Testis (tissue), 3 donors: ENCODE results near the gene SULT2B1. TPM values are rescaled to one million over a fixed set of nuclear protein-coding genes. Genes with fewer than 3 reads are reported as not detected.
"Not testable (repeated sequence)": the region's sequence is repeated elsewhere in the genome, so short reads cannot be mapped to it uniquely, and the experiment has no call there.

ENCODE experiments used
- DNase-seq: peaks from one replicate; pipeline ENCODE4 v3.0.0-alpha.2; 2019
- H3K27ac ChIP-seq, 2 donors: fragments of 200-600 bp; sonication (generic); one replicate each; pipeline ENCODE4 v1.5.1; 2019
- H3K27me3 ChIP-seq: fragments of 200-600 bp; sonication (generic); one replicate; pipeline ENCODE4 v1.5.1; 2019
- H3K36me3 ChIP-seq: fragments of 200-600 bp; sonication (generic); one replicate; pipeline ENCODE4 v1.5.1; 2017; ENCODE audit warnings: low read depth; ENCODE audit errors: missing control alignments
- H3K4me1 ChIP-seq: fragments of 200-600 bp; sonication (generic); one replicate; pipeline ENCODE4 v1.5.1; 2019
- H3K4me3 ChIP-seq, 2 donors: fragments of 200-600 bp; sonication (generic); one replicate each; pipeline ENCODE4 v1.5.1; 2017 to 2019
- H3K9me3 ChIP-seq: fragments of 200-600 bp; sonication (generic); one replicate; pipeline ENCODE4 v1.5.1; 2017
- POLR2A ChIP-seq: fragments of 450-650 bp; IDR thresholded peaks from one replicate; pipeline ENCODE4 v1.6.1; 2017; ENCODE audit warnings: antibody characterized with exemption, mild to moderate bottlenecking, moderate library complexity
- WGBS, 2 donors: methylation state at CpG; one replicate each; pipeline ENCODE4 v1.1.5; 2018; 5-methylcytosine and 5-hydroxymethylcytosine counted together
- intact Hi-C: fragments of 100-400 bp; cut with DNase I; formaldehyde crosslinking; loops from one replicate; pipeline ENCODE4 v1.15.1; 2023; ENCODE audit warnings: low total_unique reads
- polyA plus RNA-seq: library from polyadenylated mRNA; stranded (reverse); fragments of 350-450 nt; fragmentation: Illumina TruSeq; extraction: RNeasy Lipid Tissue Mini Kit (QIAGEN cat#74804); gene quantifications from one replicate; pipeline ENCODE4 v1.2.3, GENCODE V29; 2014; ENCODE audit warnings: low read depth, low replicate concordance; ENCODE audit not compliant: insufficient read depth
- total RNA-seq, 2 donors: library from RNA; depleted of rRNA; stranded (reverse); fragments of >200 nt; gene quantifications; one replicate each; pipeline ENCODE4 v1.2.3, GENCODE V29; 2016
- TF ChIP-seq, protein P1 (sequence below), 3 experiments: fragments of 450-650 bp in 2 of 3; fragments of 200-600 bp in 1 of 3; sonication (generic) in 1 of 3; IDR thresholded peaks; one replicate each; pipeline ENCODE4 v1.5.1; 2016 to 2019; ENCODE audit warnings: antibody characterized with exemption in 3 of 3, mild to moderate bottlenecking in 2 of 3, moderate library complexity in 1 of 3

SULT2B1 gene
- total and polyA plus RNA-seq, 3 donors from 2014 or later = 1.0 to 1.4 (median 1.1) TPM

DNA sequence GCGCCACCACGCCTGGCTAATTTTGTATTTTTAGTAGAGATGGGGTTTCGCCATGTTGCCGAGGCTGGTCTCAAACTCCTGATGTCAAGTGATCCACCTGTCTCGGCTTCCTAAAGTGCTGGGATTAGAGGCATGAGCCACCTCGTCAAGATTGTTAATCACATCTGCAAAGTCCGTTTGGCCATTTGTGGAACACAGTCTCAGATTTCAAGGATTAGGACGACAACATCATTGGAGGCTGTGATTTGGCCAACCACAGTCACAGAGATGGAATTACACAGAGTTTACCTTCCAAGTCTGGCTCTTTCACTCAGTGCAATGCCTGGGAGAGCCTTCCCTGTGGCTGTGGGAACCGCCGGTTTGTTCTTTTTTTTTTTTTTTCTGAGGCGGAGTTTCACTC, 17.8 kb downstream of the SULT2B1 start:
- WGBS, 2 donors = 62 to 63% methylated on average over 11 of the region's 11 CpGs
- Histone ChIP-seq H3K4me1 (peaks cover 5% of the 10 kb centered on the region), H3K27ac (no peak overlapping the region), H3K9me3 (no peaks in the 10 kb centered on the region), H3K27me3 (no peaks in the 10 kb centered on the region), H3K4me3 (no peak overlapping the region), H3K36me3 (no peaks in the 10 kb centered on the region)
- intact Hi-C loops = no loop called here
- DNase-seq = no peak
- TF ChIP-seq, protein P1, sequence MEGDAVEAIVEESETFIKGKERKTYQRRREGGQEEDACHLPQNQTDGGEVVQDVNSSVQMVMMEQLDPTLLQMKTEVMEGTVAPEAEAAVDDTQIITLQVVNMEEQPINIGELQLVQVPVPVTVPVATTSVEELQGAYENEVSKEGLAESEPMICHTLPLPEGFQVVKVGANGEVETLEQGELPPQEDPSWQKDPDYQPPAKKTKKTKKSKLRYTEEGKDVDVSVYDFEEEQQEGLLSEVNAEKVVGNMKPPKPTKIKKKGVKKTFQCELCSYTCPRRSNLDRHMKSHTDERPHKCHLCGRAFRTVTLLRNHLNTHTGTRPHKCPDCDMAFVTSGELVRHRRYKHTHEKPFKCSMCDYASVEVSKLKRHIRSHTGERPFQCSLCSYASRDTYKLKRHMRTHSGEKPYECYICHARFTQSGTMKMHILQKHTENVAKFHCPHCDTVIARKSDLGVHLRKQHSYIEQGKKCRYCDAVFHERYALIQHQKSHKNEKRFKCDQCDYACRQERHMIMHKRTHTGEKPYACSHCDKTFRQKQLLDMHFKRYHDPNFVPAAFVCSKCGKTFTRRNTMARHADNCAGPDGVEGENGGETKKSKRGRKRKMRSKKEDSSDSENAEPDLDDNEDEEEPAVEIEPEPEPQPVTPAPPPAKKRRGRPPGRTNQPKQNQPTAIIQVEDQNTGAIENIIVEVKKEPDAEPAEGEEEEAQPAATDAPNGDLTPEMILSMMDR (IDR thresholded peaks at IDR 0.05) = no peak
- no peak for TF ChIP-seq POLR2A

DNA sequence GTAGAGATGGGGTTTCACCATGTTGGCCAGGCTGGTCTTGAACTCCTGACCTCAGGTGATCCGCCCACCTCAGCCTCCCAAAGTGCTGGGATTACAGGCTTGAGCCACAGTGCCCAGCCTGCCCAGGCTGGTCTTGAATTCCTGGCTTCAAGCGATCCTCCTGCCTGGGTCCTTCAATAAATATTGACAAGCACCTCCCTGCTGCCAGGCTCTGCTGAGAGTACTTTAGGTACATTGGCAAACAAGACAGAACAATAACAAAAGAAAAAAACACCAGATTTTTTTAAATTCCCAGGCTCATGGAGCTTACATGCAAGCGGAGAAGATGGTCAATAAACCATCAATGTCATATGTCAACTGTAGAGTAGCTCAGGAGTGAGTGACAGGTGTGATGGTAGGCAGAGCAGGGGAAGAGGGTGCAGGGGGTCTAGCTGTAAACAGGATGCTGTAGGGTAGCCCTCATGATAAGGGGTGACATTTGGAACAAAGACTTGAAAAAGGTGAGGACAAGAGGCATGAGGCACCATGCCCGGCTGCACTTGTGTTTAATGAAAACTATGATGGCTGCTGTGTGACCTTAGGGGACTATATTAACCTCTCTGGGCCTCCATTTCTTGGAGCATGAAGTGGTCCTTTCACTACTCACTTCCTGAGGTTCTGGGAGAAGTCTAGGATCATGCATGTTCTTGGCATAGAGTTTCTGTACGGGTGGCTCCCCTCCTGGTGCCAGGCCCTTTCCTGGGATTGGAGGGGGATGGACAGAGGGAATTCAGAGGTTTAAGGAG, 19.6 kb downstream of the SULT2B1 start:
- H3K9me3 ChIP-seq = no peaks in the 10 kb centered on the region
- TF ChIP-seq, protein P1 (IDR thresholded peaks at IDR 0.05) = no peak
- TF ChIP-seq POLR2A = no peak
- H3K4me3 ChIP-seq = no peak overlapping the region
- no peak overlapping the region for H3K27ac ChIP-seq
- intact Hi-C loops = no loop called here
- H3K4me1 ChIP-seq = peaks cover 5% of the 10 kb centered on the region
- no peaks in the 10 kb centered on the region for H3K27me3 ChIP-seq
- H3K36me3 ChIP-seq = no peaks in the 10 kb centered on the region
- WGBS, 2 donors = 59 to 74% methylated on average over 5 of the region's 5 CpGs
- no peak for DNase-seq

DNA sequence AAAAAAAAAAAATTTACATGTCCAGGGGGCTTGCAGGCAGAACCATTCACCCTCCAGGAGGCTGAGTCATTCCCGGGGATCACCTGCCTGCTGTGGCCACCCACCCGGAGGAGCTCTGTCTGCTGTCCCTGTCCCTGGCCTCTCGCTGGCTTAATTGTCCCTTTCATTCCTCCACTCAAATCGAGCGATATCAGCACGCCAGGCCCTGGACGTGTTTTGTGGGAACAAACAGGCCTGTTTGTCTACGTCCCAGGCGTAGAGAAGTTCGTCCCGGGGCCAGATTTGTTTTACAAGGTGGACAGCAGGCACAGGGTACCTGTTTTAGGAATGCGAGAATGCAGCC, 21.2 kb downstream of the SULT2B1 start:
- no peaks in the 10 kb centered on the region for H3K9me3 ChIP-seq
- no peak overlapping the region for H3K4me3 ChIP-seq
- H3K4me1 ChIP-seq = peaks cover 1% of the 10 kb centered on the region
- intact Hi-C loops = no loop called here
- no peak for TF ChIP-seq POLR2A
- TF ChIP-seq, protein P1 (IDR thresholded peaks at IDR 0.05) = no peak
- H3K27me3 ChIP-seq = no peaks in the 10 kb centered on the region
- no peak overlapping the region for H3K27ac ChIP-seq
- 61 to 76% methylated on average over 12 of the region's 12 CpGs for WGBS, 2 donors
- H3K36me3 ChIP-seq = no peaks in the 10 kb centered on the region
- no peak for DNase-seq

DNA sequence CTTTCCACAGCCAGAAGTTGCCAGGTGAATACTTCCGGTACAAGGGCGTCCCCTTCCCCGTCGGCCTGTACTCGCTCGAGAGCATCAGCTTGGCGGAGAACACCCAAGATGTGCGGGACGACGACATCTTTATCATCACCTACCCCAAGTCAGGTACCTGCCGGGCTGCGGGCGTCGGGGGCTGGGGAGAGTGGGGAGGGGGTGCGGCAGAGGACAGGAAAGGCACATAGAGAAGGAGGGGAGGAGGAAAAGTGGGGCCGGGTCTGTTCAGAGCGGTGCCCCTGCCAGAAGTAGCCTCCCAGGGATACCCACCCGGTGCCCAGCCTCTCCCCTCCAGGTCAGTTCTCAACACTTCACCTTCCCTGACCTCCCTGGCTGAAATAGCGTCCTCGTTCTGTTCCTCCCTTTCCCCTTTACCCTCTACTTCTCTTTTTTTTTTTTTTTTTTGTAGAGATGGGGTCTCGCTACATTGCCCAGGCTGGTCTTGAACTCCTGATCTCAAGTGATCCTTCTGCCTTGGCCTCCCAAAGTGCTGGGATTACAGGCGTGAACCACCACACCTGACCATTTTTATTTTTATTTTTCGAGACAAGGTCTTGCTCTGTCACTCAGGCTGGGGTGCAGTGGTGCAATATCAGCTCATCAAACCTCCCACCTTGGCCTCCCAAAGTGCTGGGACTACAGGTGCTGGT, 24.1 kb downstream of the SULT2B1 start:
- WGBS, 2 donors = 48 to 61% methylated on average over 23 of the region's 23 CpGs
- no peaks in the 10 kb centered on the region for H3K9me3 ChIP-seq

DNA sequence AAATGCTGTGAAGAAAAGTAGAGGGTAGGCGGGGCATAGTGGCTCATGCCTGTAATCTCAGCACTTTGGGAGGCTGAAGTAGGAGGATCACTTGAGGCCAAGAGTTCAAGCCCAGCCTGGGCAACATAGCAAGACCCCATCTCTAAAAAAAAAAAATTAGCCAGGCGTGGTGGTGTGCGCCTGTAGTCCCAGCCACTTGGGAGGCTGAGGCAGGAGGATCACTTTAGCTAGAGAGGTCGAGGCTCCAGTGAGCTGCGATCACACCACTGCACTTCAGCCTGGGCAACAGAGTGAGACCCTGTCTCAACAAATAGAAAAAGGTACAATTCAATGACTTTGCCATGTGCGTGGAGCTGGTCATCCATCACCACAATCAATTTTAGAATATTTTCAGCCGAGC, 25.9 kb downstream of the SULT2B1 start:
- H3K36me3 ChIP-seq, H3K27ac ChIP-seq, H3K9me3 ChIP-seq, intact Hi-C loops, DNase-seq, H3K27me3 ChIP-seq, H3K4me3 ChIP-seq, H3K4me1 ChIP-seq: not testable (repeated sequence)
- 89 to 94% methylated on average over 7 of the region's 7 CpGs for WGBS, 2 donors

More for the DNA sequence above, 24.1 kb downstream of the SULT2B1 start:
- Histone ChIP-seq H3K36me3 (no peaks in the 10 kb centered on the region), H3K4me3 (no peak overlapping the region), H3K4me1 (no peaks in the 10 kb centered on the region), H3K27ac (no peak overlapping the region), H3K27me3 (no peaks in the 10 kb centered on the region)
- intact Hi-C loops = no loop called here
- TF ChIP-seq, protein P1 (IDR thresholded peaks at IDR 0.05) = no peak
- TF ChIP-seq POLR2A = no peak
- no peak for DNase-seq
